ENCODE measurements around the gene LCP2. TPM values are rescaled to one million over a fixed set of nuclear protein-coding genes. Genes with fewer than 3 reads are reported as not detected.
"Not testable (repeated sequence)": the region's sequence is repeated elsewhere in the genome, so short reads cannot be mapped to it uniquely, and the experiment has no call there.

LCP2 gene
- total and polyA plus RNA-seq, 2 of the 4 experiments (the other 2 are of a cell fraction), result not detected

DNA sequence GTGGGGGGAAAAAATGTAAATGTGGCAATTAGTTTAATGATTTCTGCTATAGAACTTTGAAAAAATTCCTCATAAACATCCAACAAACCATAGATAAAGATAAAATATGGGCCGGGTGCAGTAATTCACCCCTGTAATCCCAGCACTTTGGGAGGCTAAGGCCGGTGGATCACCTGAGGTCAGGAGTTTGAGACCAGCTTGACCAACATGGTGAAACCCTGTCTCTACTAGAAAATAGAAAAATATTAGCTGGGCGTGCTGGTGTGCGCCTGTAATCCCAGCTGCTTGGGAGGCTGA, 48.7 kb downstream of the LCP2 start:
- CTCF ChIA-PET; H3K4me2 ChIP-seq (ENCODE audit: low read depth, low read length); H2BK15ac ChIP-seq (ENCODE audit: low read depth, low read length): not testable (repeated sequence)

More for the DNA sequence above, 48.7 kb downstream of the LCP2 start:
- H3K23ac ChIP-seq (ENCODE audit: low read depth, low read length); H2AFZ ChIP-seq (replicated peaks; ENCODE audit: low read length, poor library complexity); H3K9me1 ChIP-seq (ENCODE audit: insufficient read depth, low read length); H2BK5ac ChIP-seq (ENCODE audit: low read depth, low read length, poor library complexity, severe bottlenecking); H2AK9ac ChIP-seq (replicated peaks; ENCODE audit: low read depth, low read length, poor library complexity); DNase-seq; POLR2A ChIA-PET (ENCODE audit: unreplicated experiment); H3K9me3 ChIP-seq (ENCODE audit: control insufficient read depth, insufficient read depth, low read length); H3K18ac ChIP-seq (ENCODE audit: low read depth, low read length); H2BK120ac ChIP-seq (ENCODE audit: low read depth, low read length); dilution Hi-C loops (cut with HindIII; ENCODE audit: low sequenced_read_pairs, unreplicated experiment); H3K27ac ChIP-seq (ENCODE audit: insufficient read depth, low read length); intact Hi-C loops (cut with micrococcal nuclease); BruUV-seq (replicated peaks); H4K20me1 ChIP-seq (ENCODE audit: insufficient read depth, low read length); H3K36me3 ChIP-seq (ENCODE audit: control insufficient read depth, insufficient read depth, low read length); H4K8ac ChIP-seq (ENCODE audit: low read depth in 2 of 2, low read length in 2 of 2); H3K9ac ChIP-seq (ENCODE audit: low read depth, low read length); H3K14ac ChIP-seq (replicated peaks; ENCODE audit: low read depth, low read length); H4K5ac ChIP-seq (ENCODE audit: low read depth, low read length); H2BK20ac ChIP-seq (ENCODE audit: low read depth, low read length); H3K56ac ChIP-seq (ENCODE audit: extremely low read depth, insufficient read depth, low read length); H2AK5ac ChIP-seq (ENCODE audit: low read depth, low read length); H4K91ac ChIP-seq (ENCODE audit: insufficient read depth, low read depth, low read length); H3K27me3 ChIP-seq (ENCODE audit: control insufficient read depth, insufficient read depth, low read length); H3K4me3 ChIP-seq (ENCODE audit: insufficient read depth, low read depth, low read length); H3K4ac ChIP-seq (ENCODE audit: low read depth, low read length); H3K4me1 ChIP-seq (ENCODE audit: control insufficient read depth, insufficient read depth, low read length); H3K79me1 ChIP-seq (ENCODE audit: low read depth in 1 of 2, low read length in 2 of 2); ATAC-seq (ENCODE audit: low read depth); in situ Hi-C loops (cut with MboI; ENCODE audit: low sequenced_read_pairs): not testable (repeated sequence)
- WGBS, 2 experiments (ENCODE audit: extremely low coverage in 2 of 2, insufficient read length in 1 of 2), result no CpG with 5 or more reads among the region's 4 CpGs
